GM18499 (cell line): ENCODE data around the gene C17orf50.

Experiments
- ATAC-seq: cut with Tn5 transposase; IDR thresholded peaks from one replicate; pipeline ENCODE4 v1.9.1; 2021; ENCODE audit warnings: moderate number of reproducible peaks; ENCODE audit not compliant: insufficient read depth, unreplicated experiment

C17orf50 gene

DNA sequence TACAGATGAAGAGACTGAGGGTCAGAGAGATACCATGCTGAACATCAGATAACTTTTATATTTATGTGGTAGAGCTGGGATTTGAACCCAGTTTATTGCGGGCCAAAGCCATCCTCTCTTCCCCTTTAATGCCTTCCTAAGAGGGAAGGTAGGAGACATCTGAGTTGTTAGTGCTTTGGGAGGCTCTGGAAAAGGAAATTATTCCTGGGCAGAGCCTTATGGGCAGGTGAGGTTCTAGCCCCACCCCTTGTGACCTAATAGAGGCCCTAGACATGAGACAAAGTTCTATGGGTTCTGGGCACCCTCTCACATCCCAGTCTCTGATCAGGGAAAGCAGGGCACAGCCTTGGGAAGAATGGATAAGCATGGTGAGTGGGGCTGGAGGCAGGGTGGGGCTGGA is at the start of gene C17orf50:
Gene C17orf50, plus strand, starts transcription at position 301 of the 400 bp plus-strand sequence. Its CDS starts 55 bp downstream, at position 356.
- no peak for ATAC-seq

DNA sequence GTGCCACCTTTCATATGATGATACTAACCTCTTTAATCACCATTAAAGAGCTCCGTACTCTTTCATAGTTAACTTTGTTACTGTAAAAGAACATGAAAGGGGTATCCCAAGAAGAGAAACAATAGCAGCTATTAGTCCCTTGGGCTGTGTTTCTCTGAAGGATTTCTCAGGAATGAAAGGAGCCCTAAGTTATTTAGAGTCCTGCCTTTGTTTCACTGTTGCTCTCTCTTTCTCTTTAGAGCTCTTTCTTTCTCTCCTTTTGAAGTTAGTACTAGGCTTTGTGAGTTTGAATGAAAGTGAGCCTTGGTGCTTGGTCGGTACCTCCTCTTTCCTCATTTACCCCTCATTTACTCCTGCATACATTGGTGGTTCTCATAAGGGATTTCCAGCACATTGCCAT is 49.7 kb upstream of the C17orf50 start:
- no peak for ATAC-seq

DNA sequence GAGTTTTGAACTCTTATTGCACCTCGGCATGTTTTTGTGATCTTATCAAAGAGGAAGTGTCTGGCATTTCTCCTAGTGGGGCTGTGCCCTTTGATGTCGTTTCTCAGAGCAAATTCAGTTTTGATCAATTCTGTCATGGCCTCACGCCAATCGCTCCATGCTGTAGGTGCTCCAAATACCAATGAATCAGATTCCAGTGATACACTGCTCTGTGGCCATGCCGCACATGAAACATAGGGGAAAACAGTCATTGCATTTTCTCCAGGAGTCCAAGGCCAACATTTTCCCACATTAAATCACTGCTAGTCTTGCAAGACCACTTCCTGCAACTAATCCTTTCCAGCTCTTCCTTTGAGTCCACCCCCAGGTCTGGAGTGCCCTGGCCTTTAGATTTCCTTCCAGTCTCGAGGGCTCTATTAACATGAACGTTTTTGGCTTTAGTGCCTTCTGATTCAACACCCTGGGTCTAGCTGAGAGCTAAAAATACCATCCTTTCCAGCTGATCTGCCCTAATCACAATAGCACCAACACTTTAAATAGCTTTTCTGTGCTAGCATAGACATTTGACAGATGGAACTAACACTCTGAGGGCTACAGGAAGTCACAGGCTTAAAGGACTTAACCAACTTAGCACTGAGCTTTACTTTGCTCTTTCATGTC is 47.5 kb upstream of the C17orf50 start:
- no peak for ATAC-seq

DNA sequence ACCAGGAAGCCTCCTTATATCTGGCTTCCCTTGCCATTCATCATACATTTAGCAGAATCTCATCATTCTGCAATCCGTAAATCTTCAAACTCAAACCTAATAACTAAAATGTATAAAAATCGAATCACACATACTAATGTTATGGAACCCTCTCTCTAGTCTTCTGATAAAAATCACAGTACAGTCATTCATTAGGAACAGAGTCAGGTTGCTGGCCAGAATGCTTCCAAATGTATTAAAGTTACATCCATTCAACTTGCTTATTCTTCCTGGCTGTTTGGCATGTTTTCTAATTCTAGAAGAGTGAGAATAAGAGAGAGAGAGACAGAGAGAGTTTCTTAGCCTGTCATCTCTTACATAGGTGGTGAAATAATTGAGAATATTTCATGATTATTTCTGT is 45.7 kb upstream of the C17orf50 start:
- no peak for ATAC-seq

DNA sequence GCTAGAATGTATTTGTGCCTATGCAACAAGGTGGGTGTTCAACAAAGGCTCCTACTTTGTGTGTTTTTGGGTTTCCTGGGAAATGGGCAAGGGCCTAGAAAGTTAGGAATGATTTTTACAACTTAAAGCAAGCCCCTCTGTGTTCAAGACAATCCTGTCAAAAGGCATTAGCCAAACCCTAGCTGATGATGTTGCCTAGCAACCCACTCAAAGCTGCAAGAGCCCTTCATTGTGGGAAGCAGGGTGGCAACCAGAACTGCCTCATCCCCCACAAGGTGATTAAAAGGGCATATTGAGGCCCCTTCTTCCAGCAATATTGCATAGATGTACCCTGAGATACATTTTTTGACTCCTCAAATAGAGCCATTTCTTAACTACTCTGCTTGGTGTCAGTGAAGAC is 45.3 kb upstream of the C17orf50 start:
- no peak for ATAC-seq

DNA sequence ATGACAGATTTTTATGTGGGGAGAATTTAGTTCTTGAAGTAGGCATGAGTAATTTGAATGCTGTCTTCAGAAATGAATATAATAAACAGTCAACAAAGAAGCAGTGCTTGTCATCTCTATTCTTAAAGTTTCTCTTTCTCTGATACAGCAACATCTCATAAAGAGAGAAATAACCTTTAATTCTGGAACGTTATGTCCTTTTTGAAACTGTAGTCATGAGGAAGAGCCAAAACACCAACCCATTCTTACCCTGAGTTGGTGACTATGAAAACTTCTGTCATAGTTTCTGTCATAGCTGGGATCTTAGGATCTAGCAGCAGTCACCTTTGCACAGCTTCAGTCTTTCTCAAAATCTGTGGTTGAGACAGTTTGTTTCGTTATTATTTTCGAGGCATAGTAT is 44.5 kb upstream of the C17orf50 start:
- no peak for ATAC-seq

DNA sequence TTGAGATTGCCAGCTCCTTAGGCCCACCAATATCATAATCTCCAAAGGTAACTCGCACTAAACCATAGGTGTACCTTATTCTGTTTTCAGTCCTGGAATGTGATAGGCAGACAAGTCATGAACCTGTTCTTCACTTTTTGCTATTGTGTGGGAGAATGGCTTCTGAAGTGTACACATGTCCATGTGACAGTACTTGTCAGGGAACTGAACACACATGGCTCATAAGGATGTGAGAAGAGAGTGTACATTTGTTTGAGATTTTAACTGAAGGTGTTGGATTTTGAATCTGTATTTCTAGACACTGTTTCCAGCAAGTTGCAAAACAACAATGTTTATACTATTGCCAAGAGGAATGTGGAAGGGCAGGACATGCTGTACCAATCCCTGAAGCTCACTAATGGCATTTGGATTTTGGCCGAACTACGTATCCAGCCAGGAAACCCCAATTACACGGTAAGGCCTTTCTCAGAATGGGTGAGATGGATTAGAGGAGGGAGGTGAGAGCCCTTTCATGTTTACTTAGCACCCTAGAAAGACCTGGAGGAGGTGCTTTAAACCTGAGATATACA is 43.7 kb upstream of the C17orf50 start:
- ATAC-seq: no peak

DNA sequence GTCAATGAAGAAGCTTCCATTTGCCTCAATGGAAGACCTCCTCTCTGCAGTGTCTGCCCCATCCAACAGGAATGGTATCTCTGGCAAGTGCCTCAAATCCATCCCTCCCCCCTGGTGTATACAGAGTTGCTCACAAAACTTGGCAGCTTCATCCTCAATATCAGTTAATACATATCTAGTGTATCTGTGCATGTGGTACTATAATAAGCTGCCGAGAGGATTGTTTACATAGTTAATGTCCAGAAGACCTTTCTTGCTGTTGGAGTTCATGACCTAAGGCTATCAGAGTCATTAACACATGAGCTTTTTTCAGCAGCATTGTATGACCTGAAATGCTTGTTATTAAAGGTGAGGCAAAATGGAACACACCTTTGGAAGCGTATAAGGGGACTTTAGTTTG is 43.2 kb upstream of the C17orf50 start:
- no peak for ATAC-seq

DNA sequence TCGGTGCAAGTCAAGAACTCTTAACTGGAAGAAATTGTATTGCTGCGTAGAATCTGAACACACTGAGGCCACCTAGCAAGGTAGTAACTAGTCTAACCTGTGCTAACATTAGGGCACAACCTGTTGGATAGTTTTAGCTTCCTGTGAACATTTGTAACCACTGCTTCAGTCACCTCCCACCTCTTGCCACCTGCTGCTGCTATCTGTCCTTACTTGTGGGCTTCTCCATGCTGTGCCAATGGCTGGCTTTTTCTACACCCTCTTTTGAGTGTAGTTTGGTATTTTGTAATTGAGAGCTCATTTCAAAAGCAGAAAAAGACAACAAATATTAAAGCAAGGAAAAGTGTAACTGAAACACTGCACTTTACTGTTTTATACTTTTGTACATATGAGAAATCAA is 37.0 kb upstream of the C17orf50 start:
- no peak for ATAC-seq

DNA sequence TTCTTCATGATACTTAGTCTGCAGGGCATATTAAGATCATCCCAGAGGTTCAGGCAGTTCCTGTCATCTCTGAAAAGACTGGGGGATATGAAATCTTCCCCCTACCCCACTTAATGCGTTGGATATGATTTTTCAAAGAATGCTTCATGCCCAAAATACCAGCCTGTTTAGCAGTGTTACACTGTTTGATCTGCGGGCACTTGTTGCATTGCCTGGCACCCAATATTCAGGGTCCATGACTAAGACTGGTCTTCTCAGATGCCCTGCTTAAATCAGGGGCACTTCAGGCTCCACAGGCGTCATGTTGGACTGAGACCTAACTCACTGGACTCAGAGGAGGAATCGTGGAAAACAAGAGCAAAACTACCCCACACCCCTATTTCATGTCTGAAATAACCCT is 35.6 kb upstream of the C17orf50 start:
- ATAC-seq: no peak

DNA sequence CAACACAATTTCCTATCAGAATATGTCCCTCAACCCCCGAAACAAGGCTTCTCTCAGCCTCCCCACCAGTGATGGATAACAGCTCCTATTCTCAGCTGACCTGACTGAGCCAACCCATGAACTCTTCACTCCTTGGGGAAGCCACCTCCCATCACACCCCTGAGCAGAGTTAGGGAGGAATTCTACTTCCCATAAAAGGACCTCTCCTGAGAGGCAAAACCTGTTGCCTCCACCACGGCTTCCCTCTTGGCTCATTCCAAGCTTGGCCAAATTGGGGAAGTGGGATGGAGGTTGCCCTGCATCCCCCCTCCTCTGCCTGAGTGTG is 34.9 kb upstream of the C17orf50 start:
- ATAC-seq: no peak

DNA sequence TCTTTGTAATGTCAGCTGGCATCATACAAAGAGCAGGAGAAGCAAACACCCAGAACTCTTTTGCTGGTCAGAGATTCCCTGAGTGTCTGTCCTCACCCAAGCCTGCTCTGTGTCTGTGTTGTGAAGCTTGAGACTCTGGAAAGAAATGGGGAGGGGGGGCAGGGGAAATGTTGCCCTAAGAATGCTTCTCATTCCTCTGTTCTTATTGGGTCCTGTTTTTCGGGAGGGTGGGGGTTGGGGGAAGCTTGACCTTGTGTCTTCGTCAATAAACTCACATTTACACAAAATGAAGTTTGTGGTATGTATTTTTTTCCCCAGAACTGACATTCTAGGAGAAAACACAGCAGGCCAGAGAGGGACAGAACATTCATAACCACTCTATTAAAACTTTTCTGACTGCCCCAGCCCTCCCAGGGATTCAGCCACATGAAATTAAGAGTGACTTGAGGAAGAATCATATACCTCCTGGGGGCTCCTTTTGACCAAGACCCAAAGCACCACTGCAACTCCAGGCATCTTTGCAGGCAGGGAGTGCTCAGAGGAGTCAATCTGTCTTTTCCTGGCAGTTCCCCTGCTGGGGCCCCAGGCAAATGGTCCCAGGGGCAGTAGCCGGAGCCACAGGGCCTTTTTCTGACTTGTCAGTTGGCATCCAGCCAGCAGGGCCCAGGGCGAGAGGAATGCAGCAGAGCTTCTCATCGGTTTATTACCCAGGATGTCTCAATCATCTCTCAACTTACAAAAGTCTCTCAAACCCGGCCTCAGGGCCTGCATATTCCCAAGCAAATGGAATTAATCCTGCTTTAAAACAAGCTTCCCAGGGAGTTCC is 34.3 kb upstream of the C17orf50 start:
- ATAC-seq: no peak

DNA sequence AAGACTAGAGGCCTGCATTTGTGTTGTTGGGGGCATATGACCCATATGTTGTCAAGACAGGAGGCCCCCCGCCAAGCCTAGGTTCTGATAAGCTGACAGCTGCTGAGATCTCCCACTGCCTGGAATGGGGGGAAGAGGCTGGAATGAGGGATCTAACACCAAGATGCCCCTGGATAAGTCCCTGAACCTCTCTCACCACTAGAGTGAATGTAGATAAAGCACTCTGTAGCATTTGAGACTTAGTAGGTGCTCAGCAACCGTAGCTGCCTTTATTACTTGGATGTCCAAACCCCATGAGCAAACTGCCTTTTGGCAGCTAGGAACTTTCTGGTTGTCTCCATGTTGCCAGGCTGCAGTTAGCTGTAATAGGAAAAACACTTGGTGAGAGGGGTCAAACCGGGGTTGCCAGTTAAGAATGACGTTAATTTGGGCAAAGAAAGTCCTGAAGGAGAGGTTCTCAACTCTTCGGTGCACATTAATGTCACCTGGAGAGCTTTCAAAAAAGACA is 33.7 kb upstream of the C17orf50 start:
- no peak for ATAC-seq

DNA sequence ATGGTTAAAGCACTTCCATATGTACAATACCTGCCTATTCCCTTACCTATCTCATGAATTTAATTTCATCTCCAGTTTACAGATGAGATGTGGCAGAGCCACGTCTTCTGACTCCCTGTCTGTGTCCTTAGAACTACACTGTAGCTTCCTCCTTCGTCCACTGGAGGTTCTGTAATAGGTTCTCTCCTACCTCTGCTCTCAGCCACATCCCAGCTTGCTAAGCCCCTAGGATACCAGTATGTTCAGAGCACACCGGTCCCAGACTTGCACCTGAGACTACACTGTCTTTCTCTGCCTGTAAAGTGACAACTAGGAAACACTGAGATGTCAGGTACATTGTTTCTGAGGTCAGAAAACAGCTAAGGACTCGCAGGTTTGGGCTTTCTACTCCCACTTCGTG is 33.1 kb upstream of the C17orf50 start:
- no peak for ATAC-seq

DNA sequence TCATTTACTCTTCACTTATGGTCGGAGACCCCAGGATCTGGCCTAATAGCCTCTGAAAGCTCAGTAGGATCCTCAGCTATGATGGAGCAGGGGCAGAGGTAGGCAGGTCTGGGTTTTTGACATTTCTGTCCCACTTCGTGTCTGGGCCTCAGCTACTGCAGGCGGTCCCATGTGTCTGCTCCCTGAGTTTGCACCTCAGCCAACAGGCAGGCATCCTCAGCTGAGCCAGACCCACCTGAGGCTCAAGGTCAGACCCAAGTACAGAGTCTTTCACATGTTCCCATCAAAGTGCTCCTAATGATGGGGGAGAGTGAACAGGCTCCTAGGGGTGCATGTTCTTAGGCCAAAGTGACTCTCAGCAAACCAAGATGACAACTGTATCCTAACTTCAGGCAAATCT is 32.1 kb upstream of the C17orf50 start:
- no peak for ATAC-seq

DNA sequence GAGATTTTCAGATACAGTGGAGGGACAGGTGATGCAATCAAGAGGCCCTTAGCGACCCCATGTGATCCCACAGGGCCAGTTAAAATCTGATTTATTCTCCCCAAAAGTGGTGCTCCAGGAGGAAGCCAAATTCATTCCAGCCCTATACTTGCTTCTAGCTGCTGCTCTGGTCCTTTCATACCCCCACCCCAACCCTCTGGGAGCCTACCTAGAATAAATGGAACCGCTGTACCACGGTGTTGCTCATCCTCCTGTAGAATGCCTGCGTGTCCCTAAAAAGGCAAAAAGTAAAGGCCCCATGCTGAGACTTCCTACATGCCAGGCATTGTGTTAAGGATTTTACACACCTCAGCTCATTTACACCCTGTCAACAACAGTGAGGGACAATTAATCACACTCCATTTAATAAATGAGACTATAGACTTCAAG is 31.3 kb upstream of the C17orf50 start:
- no peak for ATAC-seq

DNA sequence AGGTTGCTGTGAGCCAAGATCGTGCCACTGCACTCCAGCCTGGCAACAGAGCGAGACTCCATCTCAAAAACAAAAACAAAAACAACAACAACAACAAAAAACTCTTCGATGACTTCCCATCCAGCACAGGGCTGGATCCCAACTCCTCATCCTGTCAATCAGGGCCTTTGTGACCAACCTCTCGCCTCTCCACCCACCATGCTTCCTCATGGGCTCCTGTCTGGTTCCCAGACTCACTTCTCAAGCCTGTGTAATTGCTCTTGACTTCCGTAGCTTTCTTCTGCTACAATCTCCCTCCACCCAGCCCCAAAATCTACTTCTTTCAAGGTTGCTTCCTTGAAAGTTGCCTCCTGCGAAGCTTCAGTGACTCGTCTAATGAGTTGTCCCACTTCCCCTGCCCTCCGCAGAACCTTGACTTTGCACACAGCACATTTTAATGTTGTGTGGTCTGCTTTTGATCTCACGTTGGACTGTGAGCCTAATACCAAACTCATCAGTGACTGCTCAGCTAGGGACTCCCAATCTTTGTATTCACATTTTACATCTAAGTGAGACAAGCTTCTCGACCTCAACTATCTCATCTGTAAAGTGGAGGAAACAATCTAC is 30.2 kb upstream of the C17orf50 start:
- ATAC-seq: no peak

DNA sequence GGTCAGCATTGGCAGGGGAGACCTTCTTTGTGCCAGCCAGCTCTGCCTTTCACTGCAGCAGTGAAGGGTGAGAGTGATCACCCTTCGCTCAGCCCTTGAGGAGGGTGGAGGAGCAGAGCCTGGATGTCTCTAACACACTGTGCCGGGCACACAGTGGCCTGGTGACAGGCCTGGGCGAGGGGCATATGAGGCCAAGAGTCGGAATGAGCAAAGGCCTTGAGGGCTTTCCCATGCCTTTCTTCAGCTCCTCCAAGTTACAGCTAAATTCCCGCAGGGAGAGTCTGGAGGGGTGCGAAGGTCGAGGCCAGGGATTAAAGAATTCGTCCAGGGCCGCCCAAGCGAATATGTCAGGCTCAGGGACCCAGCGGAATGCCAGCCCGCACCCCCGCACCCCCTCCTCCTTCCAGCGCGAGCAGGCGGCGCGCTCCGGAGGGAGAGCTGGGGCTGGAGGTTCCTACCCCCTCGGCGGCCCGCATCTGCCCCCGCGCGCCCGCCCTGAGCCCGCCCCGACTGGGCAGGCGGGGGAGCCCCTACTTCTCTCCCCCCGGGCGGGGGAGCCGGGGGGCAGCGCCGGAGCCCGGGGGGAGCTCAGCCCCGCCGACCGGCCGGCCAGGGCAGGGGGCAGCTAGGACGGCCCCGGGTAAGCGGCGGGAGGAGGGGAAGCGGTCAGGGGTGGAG is 29.3 kb upstream of the C17orf50 start, which contains the start of gene RASL10B:
Gene RASL10B, plus strand, starts transcription at position 401 of the 678 bp plus-strand sequence. CDS start 3,546 bp downstream, outside the sequence.
- ATAC-seq: no peak

DNA sequence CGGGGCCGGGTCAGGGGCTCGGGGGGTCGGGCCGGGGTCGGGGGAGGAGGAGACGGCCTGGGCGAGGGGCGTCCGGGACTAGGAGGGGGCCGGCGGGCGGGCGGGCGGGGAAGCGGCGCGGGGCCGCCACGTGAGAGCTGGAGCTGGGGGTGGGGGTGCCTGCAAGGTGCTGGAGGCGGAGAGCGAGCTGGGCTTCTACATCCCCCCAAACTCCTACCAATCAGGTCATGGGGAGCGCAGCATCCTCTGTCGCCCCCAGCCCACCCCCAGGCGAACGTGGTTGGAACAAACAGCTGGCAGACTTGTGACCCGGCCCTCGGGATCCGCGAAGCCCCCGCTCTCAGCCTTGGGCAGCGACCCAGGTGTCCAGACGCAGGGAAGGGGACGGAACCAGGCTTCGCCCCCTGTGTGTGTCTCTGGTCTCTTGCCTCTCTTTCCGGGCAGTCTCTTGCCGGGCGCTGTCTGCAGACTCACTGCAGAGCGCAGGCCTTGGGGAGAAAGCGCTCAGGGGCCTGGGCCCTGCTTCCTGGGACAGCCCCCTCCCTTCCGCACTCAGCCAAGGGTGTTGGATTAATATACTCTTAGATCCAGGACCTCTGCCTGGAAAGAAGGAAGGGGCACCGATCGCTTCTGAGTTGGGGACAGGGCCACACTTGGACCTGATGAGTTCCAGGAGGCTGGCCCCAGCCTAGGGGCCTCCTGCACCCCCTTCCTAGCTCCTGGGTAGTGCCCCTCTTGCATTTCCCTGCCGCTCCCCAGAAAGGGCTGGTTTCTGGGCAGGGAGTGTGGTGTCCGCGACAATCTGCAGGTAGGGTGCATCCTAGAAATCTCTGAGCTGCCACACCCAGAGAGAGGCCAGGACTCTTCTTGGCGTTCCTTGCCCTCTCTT is 28.5 kb upstream of the C17orf50 start:
- ATAC-seq: no peak

DNA sequence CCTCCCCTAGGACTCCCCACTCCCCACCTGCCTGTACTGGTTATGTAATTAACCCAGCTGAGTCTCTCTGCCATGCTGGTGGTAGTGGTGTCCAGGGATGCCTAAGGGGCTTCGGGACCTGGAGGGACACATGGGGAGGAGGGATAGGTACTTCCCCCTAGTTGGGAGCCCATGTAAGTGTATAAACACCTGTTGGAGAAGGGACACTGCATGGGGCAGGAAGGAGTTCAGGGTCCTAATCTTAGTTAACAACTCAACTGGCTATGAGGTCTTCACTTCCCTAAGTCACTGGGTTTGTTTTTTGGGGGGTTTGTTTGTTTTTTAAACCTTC is 27.9 kb upstream of the C17orf50 start:
- ATAC-seq: no peak
